Heart left ventricle (tissue), 16 donors: Measurements from ENCODE around the gene IER3. TPM values are rescaled to one million over a fixed set of nuclear protein-coding genes. Genes with fewer than 3 reads are reported as not detected.

ENCODE experiments used
- ATAC-seq, 4 donors: fragments of 200-7000 bp; cut with Tn5 transposase; one replicate each; pipeline ENCODE4 v1.9.1; 2020 to 2022; ENCODE audit warnings: moderate library complexity in 4 of 4, mild to moderate bottlenecking in 3 of 4, moderate number of reproducible peaks in 1 of 4
- DNase-seq, 5 donors: peaks; one replicate each; pipeline ENCODE4 v3.0.0-alpha.2; 2020
- H3K27ac ChIP-seq, 12 donors: fragments of 200-600 bp; sonication (generic) in 4 of 12; one replicate each; pipeline versions ENCODE4 v1.5.0 to v1.8.0; 2016 to 2022; ENCODE audit warnings: mild to moderate bottlenecking in 2 of 12
- H3K27me3 ChIP-seq, 9 donors: fragments of 200-600 bp; sonication (generic) in 2 of 9; one replicate each; pipeline versions ENCODE4 v1.5.1 to v1.8.0; 2016 to 2022; ENCODE audit warnings: mild to moderate bottlenecking in 3 of 9
- H3K36me3 ChIP-seq, 9 donors: fragments of 200-600 bp; sonication (generic) in 2 of 9; one replicate each; pipeline versions ENCODE4 v1.5.0 to v1.8.0; 2018 to 2022; ENCODE audit warnings: mild to moderate bottlenecking in 2 of 9
- H3K4me1 ChIP-seq, 12 donors: fragments of 200-600 bp; sonication (generic) in 4 of 12; one replicate each; pipeline versions ENCODE4 v1.5.0 to v1.8.0; 2016 to 2022; ENCODE audit warnings: mild to moderate bottlenecking in 3 of 12
- H3K4me3 ChIP-seq, 12 donors: fragments of 200-600 bp; sonication (generic) in 4 of 12; one replicate each; pipeline versions ENCODE4 v1.5.0 to v1.8.0; 2017 to 2022; ENCODE audit warnings: mild to moderate bottlenecking in 9 of 12, moderate library complexity in 4 of 12
- H3K9me3 ChIP-seq, 12 donors: fragments of 200-600 bp; sonication (generic) in 4 of 12; one replicate each; pipeline versions ENCODE4 v1.5.0 to v1.8.0; 2016 to 2022; ENCODE audit warnings: mild to moderate bottlenecking in 1 of 12
- CTCF ChIP-seq, 12 donors: fragments of 200-600 bp; sonication (generic) in 4 of 12; IDR thresholded peaks; one replicate each; pipeline versions ENCODE4 v1.5.0 to v1.8.0; 2018 to 2022; ENCODE audit warnings: antibody characterized with exemption in 12 of 12, mild to moderate bottlenecking in 5 of 12
- POLR2A ChIP-seq, 2 donors: fragments of 450-650 bp; IDR thresholded peaks; one replicate each; pipeline ENCODE4 v1.6.1; 2017; ENCODE audit warnings: antibody characterized with exemption in 2 of 2, mild to moderate bottlenecking in 2 of 2, moderate library complexity in 2 of 2
- WGBS, 4 donors: extraction: QIAGEN DNeasy Blood & Tissue Kit in 2 of 4; methylation state at CpG; one replicate each; pipeline versions ENCODE4 v1.1.5 to v1.1.7; 2013 to 2018; 5-methylcytosine and 5-hydroxymethylcytosine counted together
- intact Hi-C, 10 donors: fragments of 100-400 bp; cut with DNase I; formaldehyde crosslinking; loops; one replicate each; pipeline versions ENCODE4 v1.11.1 to v1.14.2; 2022
- polyA plus RNA-seq, 2 donors: library from polyadenylated mRNA; stranded (reverse); fragments of 200-250 nt; gene quantifications; one replicate each; pipeline ENCODE4 v1.2.3, GENCODE V29; 2013
- total RNA-seq, 9 donors: library from RNA; depleted of rRNA in 2 of 9; stranded (reverse); fragments of >200 nt in 2 of 9; fragmentation: NEBNext Ultra II Directional in 3 of 9; extraction: Animal tissue kit (Norgen Biotek cat#: 25700) in 3 of 9; gene quantifications; one replicate each; pipeline versions ENCODE4 v1.1.0 to v1.2.4, GENCODE V29; 2016 to 2023
- donor health status: ischemic (EF 13 %, LVEDD 7.1; RV severe dilation, severe dysfunction).
- donor health status: healthy with polysubstance abuse.
- donor health status: DM: no; HTN: yes; CAD: no.
- donor health status: DM: no; HTN: no; CAD: no.
- donor health status: ischemic (EF 25% LVEDD 6.9; RV normal size, moderate dysfunction).
- donor health status: ischemic (EF 25% LVEDD 5.7; RV mildly dilated, moderate dysfunction).
- donor health status: healthy.
- donor health status: DM: yes; HTN: yes; CAD: no.
- donor health status: ischemic (EF 35%, LVEDD 5.7; RV mildly dilated, moderate dysfunction).
- donor health status: nonischemic (EF 11% LVEDD 7.7; RV severe dilation, severe dysfunction).
- donor health status: DM: yes; HTN: yes; CAD: no.
- donor health status: PGD.
- donor health status: ischemic (EF 29% LVEDD 5.4; RV normal size, mild dysfunction).
- donor health status: nonischemic (EF 23%, LVEDD 6.1; RV moderate dilation, normal function).

IER3 gene
- total and polyA plus RNA-seq, 11 donors: 8.7 to 127 (median 69.8) TPM

GRCh38 chr6:30763618-30764489, 19.5 kb upstream of the IER3 start:
- 43 to 51% (median 47%) methylated on average over 8 of the region's 8 CpGs for WGBS, 4 donors
- peak overlapping the region; percentile 5 to 92 (median 68) for H3K27ac ChIP-seq
- H3K27me3 ChIP-seq: no peaks in the 10 kb centered on the region
- intact Hi-C loops: no loop called here
- TF ChIP-seq POLR2A (IDR thresholded peaks at IDR 0.05): no peak
- peak in 3 of 12 donors; percentile 21 to 37 (median 28) for TF ChIP-seq CTCF (IDR thresholded peaks at IDR 0.05)
- H3K36me3 ChIP-seq: no peaks in the 10 kb centered on the region
- H3K9me3 ChIP-seq: no peaks in the 10 kb centered on the region
- H3K4me3 ChIP-seq: no peak overlapping the region
- peak; percentile 29 to 78 (median 74) for ATAC-seq
- peaks cover 0 to 59% (median 27%) of the 10 kb centered on the region in 12 donors for H3K4me1 ChIP-seq
- no peak for DNase-seq

- intact Hi-C loops: no loop called here
- WGBS, 4 donors: 89 to 98% (median 95%) methylated on average over 1 of the region's 1 CpG
- DNase-seq (no peak), ATAC-seq (no peak)
- no peak overlapping the region for H3K4me3 ChIP-seq
- H3K27ac ChIP-seq: peak overlapping the region in 10 of 12 donors; percentile 43 to 92 (median 70)
- peaks cover 0 to 59% (median 23%) of the 10 kb centered on the region in 12 donors for H3K4me1 ChIP-seq
- no peaks in the 10 kb centered on the region for H3K36me3 ChIP-seq
- TF ChIP-seq CTCF (IDR thresholded peaks at IDR 0.05) (no peak), POLR2A (IDR thresholded peaks at IDR 0.05) (no peak)
- H3K9me3 ChIP-seq: no peaks in the 10 kb centered on the region
- H3K27me3 ChIP-seq: no peaks in the 10 kb centered on the region
Measured at GRCh38 chr6:30763155-30763617, 18.8 kb upstream of the IER3 start.

- Histone ChIP-seq H3K4me1 (peaks cover 0 to 66% (median 28%) of the 10 kb centered on the region in 12 donors), H3K36me3 (no peaks in the 10 kb centered on the region), H3K9me3 (no peaks in the 10 kb centered on the region), H3K4me3 (no peak overlapping the region), H3K27me3 (no peaks in the 10 kb centered on the region), H3K27ac (no peak overlapping the region)
- intact Hi-C loops: no loop called here
- ATAC-seq: no peak
- DNase-seq: no peak
- no peak for TF ChIP-seq POLR2A (IDR thresholded peaks at IDR 0.05)
- no peak for TF ChIP-seq CTCF (IDR thresholded peaks at IDR 0.05)
- WGBS, 4 donors: 91 to 96% (median 95%) methylated on average over 4 of the region's 4 CpGs
Measured at GRCh38 chr6:30761791-30762429, 17.6 kb upstream of the IER3 start.

- peak overlapping the region in 4 of 12 donors; percentile 7 to 81 (median 56) for H3K27ac ChIP-seq
- no peaks in the 10 kb centered on the region for H3K27me3 ChIP-seq
- DNase-seq (no peak), ATAC-seq (no peak)
- intact Hi-C loops: no loop called here
- H3K4me1 ChIP-seq: peaks cover 0 to 65% (median 23%) of the 10 kb centered on the region in 12 donors
- 88 to 91% (median 89%) methylated on average over 8 of the region's 8 CpGs for WGBS, 4 donors
- H3K4me3 ChIP-seq: no peak overlapping the region
- TF ChIP-seq CTCF (IDR thresholded peaks at IDR 0.05) (no peak), POLR2A (IDR thresholded peaks at IDR 0.05) (no peak)
- H3K9me3 ChIP-seq: no peaks in the 10 kb centered on the region
- H3K36me3 ChIP-seq: no peaks in the 10 kb centered on the region
Measured at GRCh38 chr6:30760549-30760948, 16.2 kb upstream of the IER3 start.
